Osteocyte (in vitro differentiated cells): ENCODE results near the gene GMPR. TPM values are rescaled to one million over a fixed set of nuclear protein-coding genes. Genes with fewer than 3 reads are reported as not detected.
A peak's percentile ranks its signal among the peaks of the same experiment; 100 is the strongest.

Source experiments
- DNase-seq: peaks from one replicate; pipeline ENCODE4 v3.0.0; 2021; ENCODE audit warnings: mixed read lengths; ENCODE audit not compliant: unreplicated experiment; ENCODE audit errors: extremely low spot score
- H3K27ac Mint-ChIP-seq: one replicate; pipeline ENCODE4 v1.8.0; 2021; ENCODE audit warnings: mild to moderate bottlenecking, mixed read lengths; ENCODE audit not compliant: unreplicated experiment
- H3K27me3 Mint-ChIP-seq: one replicate; pipeline ENCODE4 v1.8.0; 2021; ENCODE audit warnings: mixed read lengths; ENCODE audit not compliant: unreplicated experiment
- H3K36me3 Mint-ChIP-seq: one replicate; pipeline ENCODE4 v1.8.0; 2021; ENCODE audit warnings: mixed read lengths; ENCODE audit not compliant: unreplicated experiment
- H3K4me1 Mint-ChIP-seq: one replicate; pipeline ENCODE4 v1.8.0; 2021; ENCODE audit warnings: mixed read lengths; ENCODE audit not compliant: unreplicated experiment
- H3K4me3 Mint-ChIP-seq: one replicate; pipeline ENCODE4 v1.8.0; 2021; ENCODE audit warnings: mild to moderate bottlenecking, moderate library complexity, mixed read lengths; ENCODE audit not compliant: unreplicated experiment
- H3K9me3 Mint-ChIP-seq: one replicate; pipeline ENCODE4 v1.8.0; 2021; ENCODE audit warnings: mixed read lengths; ENCODE audit not compliant: unreplicated experiment
- CTCF ChIP-seq: fragments of 200-600 bp; sonication (generic); IDR thresholded peaks from 2 replicates; pipeline ENCODE4 v1.5.0; 2021; ENCODE audit warnings: antibody characterized with exemption, mild to moderate bottlenecking, moderate library complexity
- total RNA-seq: library from RNA; stranded (reverse); gene quantifications from 2 replicates; pipeline ENCODE4 v1.2.1, GENCODE V29; 2021

Gene GMPR
- total RNA-seq, 1 donor from 2014 or later: 7.8 TPM

GRCh38 chr6:16271428-16271827 is 33.0 kb downstream of the GMPR start:
- H3K9me3 Mint-ChIP-seq: no peaks in the 10 kb centered on the region
- no peak for TF ChIP-seq CTCF
- H3K4me3 Mint-ChIP-seq: no peak overlapping the region
- DNase-seq: no peak
- no peaks in the 10 kb centered on the region for H3K36me3 Mint-ChIP-seq
- H3K27ac Mint-ChIP-seq: no peak overlapping the region
- no peaks in the 10 kb centered on the region for H3K27me3 Mint-ChIP-seq
- H3K4me1 Mint-ChIP-seq: peaks cover 26% of the 10 kb centered on the region

- no peaks in the 10 kb centered on the region for H3K27me3 Mint-ChIP-seq
- no peak for TF ChIP-seq CTCF
- H3K36me3 Mint-ChIP-seq: no peaks in the 10 kb centered on the region
- H3K9me3 Mint-ChIP-seq: no peaks in the 10 kb centered on the region
- H3K4me1 Mint-ChIP-seq: peaks cover 31% of the 10 kb centered on the region
- no peak overlapping the region for H3K4me3 Mint-ChIP-seq
- H3K27ac Mint-ChIP-seq: no peak overlapping the region
- DNase-seq: no peak
Observed at GRCh38 chr6:16272201-16272600, 33.8 kb downstream of the GMPR start.

DNA sequence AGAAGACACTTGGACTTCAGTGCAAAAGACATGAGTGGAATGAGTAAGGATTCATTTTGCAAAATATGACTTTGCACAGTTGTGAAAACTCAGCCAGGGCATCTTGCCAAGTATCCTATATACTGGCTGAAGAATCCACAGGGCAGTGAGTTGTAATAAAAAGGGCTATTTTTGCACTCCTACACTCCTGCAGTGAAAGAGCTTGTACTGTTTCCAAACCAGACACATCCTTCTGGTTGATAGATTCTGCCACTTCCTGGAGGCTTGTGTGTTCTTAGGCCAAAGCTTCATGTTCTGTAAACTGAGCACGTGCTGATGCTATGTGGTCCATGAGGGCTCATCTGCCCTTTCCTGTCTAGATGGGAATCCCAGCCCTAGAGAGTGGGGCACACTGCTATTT is 34.9 kb downstream of the GMPR start:
- H3K27ac Mint-ChIP-seq: peak overlapping the region; percentile 65
- DNase-seq: no peak
- H3K27me3 Mint-ChIP-seq: no peaks in the 10 kb centered on the region
- H3K4me1 Mint-ChIP-seq: peaks cover 41% of the 10 kb centered on the region
- no peak overlapping the region for H3K4me3 Mint-ChIP-seq
- TF ChIP-seq CTCF: no peak
- H3K9me3 Mint-ChIP-seq: no peaks in the 10 kb centered on the region
- H3K36me3 Mint-ChIP-seq: no peaks in the 10 kb centered on the region

GRCh38 chr6:16274483-16274882 is 36.1 kb downstream of the GMPR start:
- Mint-ChIP-seq H3K27me3 (no peaks in the 10 kb centered on the region), H3K9me3 (no peaks in the 10 kb centered on the region), H3K27ac (peak overlapping the region; percentile 65), H3K4me3 (no peak overlapping the region), H3K36me3 (no peaks in the 10 kb centered on the region), H3K4me1 (peaks cover 46% of the 10 kb centered on the region)
- TF ChIP-seq CTCF: no peak
- DNase-seq: no peak

DNA sequence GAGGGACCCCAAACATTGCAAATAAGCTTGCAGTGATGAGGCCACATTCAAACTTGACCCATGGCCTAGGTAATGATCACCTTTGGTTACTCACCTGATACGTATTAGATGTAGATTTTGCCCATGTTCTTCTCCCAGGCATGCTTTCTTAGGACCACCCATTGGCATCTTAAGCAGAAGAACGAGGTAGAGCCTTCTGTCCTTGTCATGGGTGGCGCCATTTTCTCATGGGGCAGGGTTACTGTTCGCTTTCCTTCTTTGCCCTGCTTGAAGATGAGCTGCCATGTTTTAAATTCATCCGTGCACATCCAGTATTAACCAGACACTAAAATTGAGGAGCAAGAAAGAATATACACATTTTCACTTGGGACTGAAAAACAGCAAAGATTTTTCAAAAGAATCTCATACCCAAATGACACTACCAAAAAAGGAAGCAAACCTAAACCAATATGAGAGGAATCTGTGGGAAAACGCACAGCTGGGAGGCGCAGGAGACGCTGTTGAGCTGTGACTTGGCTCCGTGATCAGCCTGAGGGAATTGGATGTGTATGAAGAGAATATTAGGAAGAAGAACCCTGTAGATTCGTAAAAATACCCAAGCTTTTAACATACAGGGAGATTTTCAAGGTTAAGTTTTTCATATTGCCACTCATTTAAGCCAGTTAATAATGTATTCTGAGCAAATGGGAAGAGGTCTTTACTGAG is 36.6 kb downstream of the GMPR start:
- H3K36me3 Mint-ChIP-seq: no peaks in the 10 kb centered on the region
- no peak for DNase-seq
- H3K27me3 Mint-ChIP-seq: no peaks in the 10 kb centered on the region
- TF ChIP-seq CTCF: no peak
- H3K9me3 Mint-ChIP-seq: no peaks in the 10 kb centered on the region
- no peak overlapping the region for H3K4me3 Mint-ChIP-seq
- H3K4me1 Mint-ChIP-seq: peaks cover 46% of the 10 kb centered on the region
- H3K27ac Mint-ChIP-seq: no peak overlapping the region
